GM12865 (cell line): ENCODE data around the gene TRAPPC12.
"Not testable (repeated sequence)": the region's sequence is repeated elsewhere in the genome, so short reads cannot be mapped to it uniquely, and the experiment has no call there.

ENCODE experiments used
- DNase-seq: peaks from one replicate; pipeline ENCODE4 v3.0.0; 2010; ENCODE audit warnings: low read depth
- H3K4me3 ChIP-seq: 2 replicates; pipeline ENCODE4 v1.5.1; 2011; ENCODE audit warnings: mild to moderate bottlenecking, low read depth, low read length, control low read depth
- CTCF ChIP-seq: IDR thresholded peaks from 2 replicates; pipeline ENCODE4 v1.5.1; 2011; ENCODE audit warnings: low read length, control low read depth, low read depth, inconsistent platforms; ENCODE audit not compliant: insufficient read depth; ENCODE audit errors: missing control alignments

Gene TRAPPC12

GRCh38 chr2:3491306-3491705, 111.8 kb downstream of the TRAPPC12 start:
- no peak for DNase-seq
- TF ChIP-seq CTCF, result no peak
- H3K4me3 ChIP-seq, result no peak overlapping the region

GRCh38 chr2:3491716-3492474, 112.4 kb downstream of the TRAPPC12 start:
- no peak for DNase-seq
- no peak for TF ChIP-seq CTCF
- H3K4me3 ChIP-seq, result no peak overlapping the region

GRCh38 chr2:3492475-3492787, 112.9 kb downstream of the TRAPPC12 start:
- DNase-seq, H3K4me3 ChIP-seq: not testable (repeated sequence)

DNA sequence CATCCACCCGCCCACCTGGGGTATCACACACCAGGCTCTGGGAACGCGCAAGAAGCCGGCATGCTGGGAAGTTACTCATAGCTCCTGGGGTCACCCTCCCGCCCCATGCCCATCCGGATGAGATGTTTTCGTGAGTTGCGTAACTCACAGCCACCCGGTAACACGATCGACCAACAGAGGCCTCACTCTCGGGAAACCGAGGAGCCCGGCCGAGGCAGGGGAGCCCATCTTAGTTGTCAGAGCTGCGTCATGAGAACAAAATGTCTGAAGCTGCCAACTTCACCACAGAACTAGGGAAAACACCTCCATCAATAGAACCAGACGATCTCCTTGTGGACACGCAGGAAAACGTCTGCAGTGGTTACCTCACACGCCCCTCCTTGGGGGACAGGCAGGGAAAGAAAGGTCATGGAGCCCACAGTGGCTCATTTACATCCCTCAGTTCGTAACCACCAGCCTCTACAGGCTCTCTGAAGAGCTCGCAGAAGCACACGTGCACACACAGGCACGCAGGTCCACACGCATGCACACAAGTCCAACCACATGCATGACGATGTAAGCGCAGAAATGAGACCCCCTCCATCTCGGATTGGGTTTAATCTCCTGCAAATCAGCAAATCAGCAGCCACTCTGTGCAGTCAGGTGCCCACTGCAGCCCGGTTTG, 113.6 kb downstream of the TRAPPC12 start:
- no peak for DNase-seq
- H3K4me3 ChIP-seq, result no peak overlapping the region

GRCh38 chr2:3493615-3494007, 114.1 kb downstream of the TRAPPC12 start:
- no peak for TF ChIP-seq CTCF
- DNase-seq, result no peak
- no peak overlapping the region for H3K4me3 ChIP-seq

More for the DNA sequence above, 113.6 kb downstream of the TRAPPC12 start:
- no peak for TF ChIP-seq CTCF

DNA sequence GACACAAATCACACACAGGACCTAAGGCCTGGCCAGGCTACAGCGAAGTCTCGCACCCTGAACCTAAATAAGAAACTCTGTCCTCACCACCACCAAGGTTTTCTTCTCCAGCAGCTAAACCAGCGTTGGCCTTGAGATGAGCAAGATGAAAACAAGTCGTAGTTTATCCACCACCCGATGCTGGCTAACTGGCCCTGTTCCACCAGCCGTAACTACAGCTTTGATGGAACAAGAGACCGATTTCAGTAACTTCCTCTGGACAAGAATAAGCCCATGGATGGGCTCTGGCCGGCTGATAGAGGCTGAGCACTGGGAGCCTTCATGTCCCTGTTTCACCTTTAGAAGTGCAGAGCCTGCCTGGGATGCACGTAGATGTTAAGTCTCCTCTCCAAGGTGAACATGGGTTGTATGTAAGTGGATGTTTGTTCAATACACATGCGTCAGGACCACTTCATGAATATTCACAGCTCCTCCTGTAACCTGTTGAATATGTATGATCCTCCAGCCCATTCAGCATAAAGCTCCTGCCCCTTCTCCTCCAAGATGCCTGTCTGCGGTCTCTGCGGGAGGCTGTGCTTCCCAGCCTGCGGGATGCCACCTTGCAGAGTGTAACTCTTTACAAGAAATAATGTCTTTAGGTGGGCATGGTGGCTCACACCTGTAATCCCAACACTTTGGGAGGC, 115.6 kb downstream of the TRAPPC12 start:
- no peak for TF ChIP-seq CTCF
- no peak overlapping the region for H3K4me3 ChIP-seq
- DNase-seq, result no peak

DNA sequence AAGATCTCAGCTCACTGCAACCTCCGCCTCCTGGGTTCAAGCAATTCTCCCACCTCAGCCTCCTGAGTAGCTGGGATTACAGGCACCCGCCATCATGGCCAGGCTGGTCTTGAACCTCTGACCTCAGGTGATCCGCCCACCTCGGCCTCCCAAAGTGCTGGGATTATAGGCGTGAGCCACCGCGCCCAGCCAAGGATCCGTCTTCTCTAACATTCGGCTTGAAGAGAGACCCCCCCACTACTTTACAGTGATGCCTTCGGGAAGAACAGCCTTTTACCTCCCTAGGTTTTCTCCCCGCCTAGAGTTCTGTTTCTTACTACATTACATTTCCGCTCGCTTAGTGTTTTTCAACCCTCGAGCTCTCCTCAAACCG, 117.2 kb downstream of the TRAPPC12 start:
- not testable (repeated sequence) for DNase-seq, H3K4me3 ChIP-seq
